Skeletal muscle satellite cell (primary cell): ENCODE results near the gene SLC6A9.

Experiments
- H3K27me3 ChIP-seq: 2 replicates; pipeline ENCODE4 v1.7.0; 2013; ENCODE audit warnings: low read length; ENCODE audit not compliant: control insufficient read depth, insufficient read depth
- H3K36me3 ChIP-seq: 2 replicates; pipeline ENCODE4 v1.7.0; 2013; ENCODE audit warnings: mild to moderate bottlenecking, control low read depth, low read length; ENCODE audit not compliant: insufficient read depth
- H3K4me1 ChIP-seq: 2 replicates; pipeline ENCODE4 v1.7.0; 2013; ENCODE audit warnings: low read length; ENCODE audit not compliant: control insufficient read depth, insufficient read depth
- H3K4me2 ChIP-seq: 2 replicates; pipeline ENCODE4 v1.7.0; 2013; ENCODE audit warnings: mild to moderate bottlenecking, low read length
- H3K4me3 ChIP-seq: 2 replicates; pipeline ENCODE4 v1.7.0; 2013; ENCODE audit warnings: low read length
- H3K9ac ChIP-seq: 2 replicates; pipeline ENCODE4 v1.7.0; 2013; ENCODE audit warnings: mild to moderate bottlenecking, low read depth, low read length, moderate library complexity
- H3K9me3 ChIP-seq: replicated peaks from 2 replicates; pipeline ENCODE4 v1.7.0; 2013; ENCODE audit warnings: mild to moderate bottlenecking, control low read depth, low read length

SLC6A9 gene

DNA sequence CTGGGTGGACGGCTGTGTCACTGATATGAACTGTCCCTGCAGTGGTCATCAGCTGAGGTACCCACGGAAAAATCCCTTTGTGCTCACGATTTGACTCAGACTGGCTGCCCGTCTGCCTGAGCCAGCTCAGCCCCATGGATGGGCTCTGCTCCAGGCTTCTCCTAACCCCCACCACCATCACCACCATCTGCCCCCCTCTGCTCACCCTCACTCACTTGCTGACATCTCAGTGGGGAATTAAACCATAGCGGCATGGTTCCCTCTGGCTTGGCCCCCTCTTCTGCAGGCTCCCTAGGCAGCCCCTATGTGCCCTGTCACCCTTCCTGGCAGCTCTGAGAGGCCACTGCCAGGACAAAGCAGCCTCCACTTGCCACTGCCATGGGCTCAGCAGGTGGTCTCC is 17.3 kb downstream of the SLC6A9 start:
- no peak overlapping the region for H3K4me2 ChIP-seq
- no peaks in the 10 kb centered on the region for H3K36me3 ChIP-seq
- no peaks in the 10 kb centered on the region for H3K4me1 ChIP-seq
- H3K4me3 ChIP-seq: no peak overlapping the region
- peaks cover 4% of the 10 kb centered on the region for H3K27me3 ChIP-seq
- H3K9me3 ChIP-seq: no peaks in the 10 kb centered on the region
- H3K9ac ChIP-seq: no peak overlapping the region

DNA sequence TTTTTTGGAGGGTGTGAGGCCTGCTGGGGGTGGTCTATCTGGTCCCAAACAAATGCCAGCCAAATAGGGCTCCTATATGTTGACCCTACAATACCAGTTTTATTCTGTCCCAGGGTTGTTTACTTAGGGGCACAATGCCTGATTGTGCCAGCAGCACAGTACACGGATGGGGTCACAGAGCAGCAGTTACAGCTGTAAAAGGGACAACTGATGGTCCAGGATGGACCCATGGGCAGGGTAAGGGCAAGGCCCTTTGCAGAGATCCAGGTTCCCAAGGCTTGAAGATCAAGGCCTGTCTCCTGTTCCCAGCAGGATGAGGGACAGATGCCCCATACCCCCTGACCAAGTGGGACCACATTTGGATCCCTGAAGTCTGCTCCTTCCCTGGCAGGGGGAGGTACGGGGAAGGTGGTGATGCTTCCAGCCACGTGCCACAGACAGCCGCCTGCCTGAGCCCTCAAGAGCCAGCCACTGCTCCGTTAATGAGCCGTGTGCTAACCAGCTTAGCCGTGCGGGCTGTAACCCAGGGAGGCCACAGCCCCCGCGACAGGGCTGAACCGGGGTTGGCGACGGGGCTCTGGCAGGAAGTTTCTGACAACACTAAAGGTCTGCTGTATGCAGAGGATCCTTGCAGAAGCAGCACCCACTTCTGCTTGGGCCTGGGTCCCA is 18.2 kb downstream of the SLC6A9 start:
- no peak overlapping the region for H3K9ac ChIP-seq
- H3K4me2 ChIP-seq: no peak overlapping the region
- H3K36me3 ChIP-seq: no peaks in the 10 kb centered on the region
- no peaks in the 10 kb centered on the region for H3K4me1 ChIP-seq
- H3K9me3 ChIP-seq: no peaks in the 10 kb centered on the region
- peaks cover 4% of the 10 kb centered on the region for H3K27me3 ChIP-seq
- no peak overlapping the region for H3K4me3 ChIP-seq

DNA sequence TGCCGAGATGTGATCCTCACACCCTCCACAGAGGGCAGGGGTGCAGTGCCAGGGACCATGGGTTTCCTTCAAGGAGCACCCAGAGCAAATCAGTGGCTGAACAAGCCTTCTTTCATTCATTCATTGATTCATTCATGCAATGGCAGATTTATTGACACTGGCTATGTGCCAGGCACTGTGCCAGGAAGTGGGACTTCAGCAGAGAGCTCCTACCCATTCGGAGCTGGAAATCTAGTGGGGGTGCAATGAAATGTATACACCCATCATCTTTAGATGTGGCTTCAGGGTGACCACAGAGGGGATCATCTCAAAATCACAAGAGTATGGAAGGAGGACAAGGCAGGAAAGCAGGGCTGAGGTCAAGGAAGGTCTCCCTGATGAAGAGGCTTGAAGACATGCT is 18.9 kb downstream of the SLC6A9 start:
- Histone ChIP-seq H3K4me1 (no peaks in the 10 kb centered on the region), H3K9me3 (no peaks in the 10 kb centered on the region), H3K27me3 (peaks cover 4% of the 10 kb centered on the region), H3K9ac (no peak overlapping the region), H3K36me3 (no peaks in the 10 kb centered on the region), H3K4me3 (no peak overlapping the region), H3K4me2 (no peak overlapping the region)

DNA sequence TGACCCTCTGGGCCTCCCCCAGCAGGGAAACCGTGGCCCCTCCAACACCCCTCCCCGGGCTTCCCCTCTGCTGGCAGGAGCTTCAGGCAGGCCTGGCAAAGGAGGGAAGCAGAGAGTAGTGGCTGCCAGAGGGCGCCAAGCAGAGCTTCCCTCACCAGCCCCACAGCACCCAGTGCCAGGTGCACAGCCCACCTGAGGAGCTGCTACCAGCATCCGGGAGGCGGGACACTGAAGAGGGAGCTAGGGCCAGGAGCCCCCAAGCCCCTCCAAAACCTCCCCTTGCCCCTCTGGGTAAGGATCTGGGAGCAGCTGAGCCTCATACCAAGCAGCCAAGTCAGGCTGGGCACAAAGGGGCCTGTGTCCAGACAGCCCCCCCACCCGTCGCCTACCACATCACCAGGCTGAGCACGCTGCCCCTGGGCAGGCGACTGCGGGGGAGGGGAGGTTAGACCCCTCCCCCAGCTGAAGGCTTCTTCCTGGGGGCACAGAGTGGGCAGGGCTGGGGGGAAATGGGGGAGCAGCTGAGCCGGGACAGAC is 20.3 kb downstream of the SLC6A9 start:
- Histone ChIP-seq H3K4me2 (no peak overlapping the region), H3K27me3 (peaks cover 4% of the 10 kb centered on the region), H3K4me3 (no peak overlapping the region), H3K9me3 (no peaks in the 10 kb centered on the region), H3K36me3 (no peaks in the 10 kb centered on the region), H3K4me1 (peaks cover 1% of the 10 kb centered on the region), H3K9ac (no peak overlapping the region)

DNA sequence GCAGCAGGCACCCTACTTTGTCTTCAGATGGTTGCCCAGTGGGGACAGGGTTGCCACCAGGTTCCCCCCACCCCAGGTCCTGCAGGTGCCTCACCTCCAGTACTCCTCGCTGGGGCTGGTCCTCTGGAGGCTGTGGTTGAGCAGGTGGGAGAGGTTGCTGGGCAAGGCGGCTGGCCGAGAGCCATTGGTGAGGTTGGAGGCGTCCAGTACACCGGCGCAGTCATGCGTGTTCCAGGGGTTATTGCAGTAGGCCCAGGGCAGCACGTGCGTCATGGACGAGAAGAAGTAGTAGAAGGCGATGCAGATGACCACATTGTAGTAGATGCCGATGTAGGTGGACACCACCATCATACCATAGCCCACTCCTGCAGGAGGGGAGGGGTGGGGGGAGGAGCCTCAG is 23.0 kb downstream of the SLC6A9 start:
- peaks cover 4% of the 10 kb centered on the region for H3K4me1 ChIP-seq
- H3K4me3 ChIP-seq: no peak overlapping the region
- no peak overlapping the region for H3K9ac ChIP-seq
- no peaks in the 10 kb centered on the region for H3K36me3 ChIP-seq
- H3K4me2 ChIP-seq: no peak overlapping the region
- H3K9me3 ChIP-seq: no peaks in the 10 kb centered on the region
- no peaks in the 10 kb centered on the region for H3K27me3 ChIP-seq

DNA sequence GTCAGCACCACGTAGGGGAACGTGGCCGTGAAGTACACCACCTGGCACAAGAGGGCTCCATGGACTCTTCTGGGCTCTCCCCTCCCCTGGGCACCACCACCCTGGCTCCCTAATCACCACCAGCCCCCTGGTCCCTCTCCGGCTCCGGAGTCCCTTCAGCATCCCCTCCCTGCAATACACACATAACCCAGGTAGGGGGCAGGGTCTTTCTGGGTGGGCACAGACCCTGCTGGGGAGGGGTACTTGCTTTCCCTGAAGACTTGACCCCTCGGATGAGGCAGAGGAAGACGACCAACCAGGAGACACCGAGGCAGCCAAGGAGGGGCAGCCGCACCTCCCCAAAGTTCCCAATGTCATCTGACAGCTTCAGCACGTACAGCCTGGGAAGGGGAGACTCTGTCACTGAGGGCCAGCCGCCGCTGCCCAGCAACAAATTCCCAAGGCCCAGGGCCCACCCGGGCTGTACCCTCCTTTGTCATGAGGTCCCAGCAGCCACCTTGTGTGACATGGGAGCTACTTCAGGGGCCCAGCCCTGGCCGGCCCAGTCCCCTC is 28.6 kb downstream of the SLC6A9 start:
- no peaks in the 10 kb centered on the region for H3K9me3 ChIP-seq
- no peak overlapping the region for H3K4me2 ChIP-seq
- no peak overlapping the region for H3K9ac ChIP-seq
- H3K4me3 ChIP-seq: no peak overlapping the region
- H3K27me3 ChIP-seq: no peaks in the 10 kb centered on the region
- peaks cover 11% of the 10 kb centered on the region for H3K4me1 ChIP-seq
- H3K36me3 ChIP-seq: no peaks in the 10 kb centered on the region

DNA sequence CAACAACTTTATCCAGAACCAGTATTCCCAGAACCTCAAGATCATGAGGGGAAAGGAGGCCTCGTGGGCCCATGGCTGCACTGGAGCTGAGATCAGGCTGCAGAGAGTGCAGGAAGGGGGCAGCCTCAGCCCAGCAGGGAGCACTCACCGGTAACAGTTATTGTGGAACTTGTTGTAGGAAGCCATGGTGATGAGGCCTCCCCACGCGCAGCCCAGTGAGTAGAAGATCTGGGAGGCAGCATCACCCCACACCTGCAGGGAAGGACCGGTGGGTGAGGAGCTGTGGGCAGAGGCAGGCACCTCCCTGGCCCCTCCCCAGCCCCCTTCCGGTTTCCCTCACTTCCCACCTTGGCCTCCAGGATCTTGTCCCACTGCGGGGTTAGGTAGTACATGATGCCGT is 29.1 kb downstream of the SLC6A9 start:
- no peak overlapping the region for H3K9ac ChIP-seq
- no peaks in the 10 kb centered on the region for H3K9me3 ChIP-seq
- H3K36me3 ChIP-seq: no peaks in the 10 kb centered on the region
- H3K27me3 ChIP-seq: no peaks in the 10 kb centered on the region
- no peak overlapping the region for H3K4me2 ChIP-seq
- peaks cover 11% of the 10 kb centered on the region for H3K4me1 ChIP-seq
- no peak overlapping the region for H3K4me3 ChIP-seq

DNA sequence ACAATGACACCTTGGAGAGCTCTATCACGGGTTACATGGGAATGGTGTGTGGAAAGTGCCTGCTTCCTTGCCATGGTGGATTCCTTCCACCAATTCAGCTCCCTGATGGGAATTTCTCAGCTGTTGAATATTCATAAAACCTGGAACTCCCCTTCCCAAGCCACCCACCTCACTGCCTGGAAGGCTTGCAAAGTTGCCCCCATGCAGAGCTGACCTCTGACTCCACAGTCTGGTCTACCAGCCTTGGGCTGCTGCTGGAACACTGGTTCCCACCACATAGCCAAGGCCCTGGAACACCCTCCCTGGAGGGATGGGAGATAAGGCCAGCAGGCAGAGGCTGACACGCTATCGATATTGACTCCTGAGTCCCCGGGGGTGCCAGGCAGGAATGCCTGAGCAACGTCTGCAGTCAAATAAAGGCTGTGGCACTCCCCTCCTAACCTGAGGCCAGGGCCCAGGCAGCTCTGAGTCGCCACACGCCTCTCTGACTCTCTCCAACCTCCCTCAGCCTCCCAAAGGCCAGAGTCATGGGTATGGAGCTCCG is 31.1 kb downstream of the SLC6A9 start:
- no peaks in the 10 kb centered on the region for H3K9me3 ChIP-seq
- peaks cover 6% of the 10 kb centered on the region for H3K4me1 ChIP-seq
- H3K9ac ChIP-seq: no peak overlapping the region
- no peaks in the 10 kb centered on the region for H3K27me3 ChIP-seq
- H3K36me3 ChIP-seq: no peaks in the 10 kb centered on the region
- H3K4me2 ChIP-seq: no peak overlapping the region
- H3K4me3 ChIP-seq: no peak overlapping the region

DNA sequence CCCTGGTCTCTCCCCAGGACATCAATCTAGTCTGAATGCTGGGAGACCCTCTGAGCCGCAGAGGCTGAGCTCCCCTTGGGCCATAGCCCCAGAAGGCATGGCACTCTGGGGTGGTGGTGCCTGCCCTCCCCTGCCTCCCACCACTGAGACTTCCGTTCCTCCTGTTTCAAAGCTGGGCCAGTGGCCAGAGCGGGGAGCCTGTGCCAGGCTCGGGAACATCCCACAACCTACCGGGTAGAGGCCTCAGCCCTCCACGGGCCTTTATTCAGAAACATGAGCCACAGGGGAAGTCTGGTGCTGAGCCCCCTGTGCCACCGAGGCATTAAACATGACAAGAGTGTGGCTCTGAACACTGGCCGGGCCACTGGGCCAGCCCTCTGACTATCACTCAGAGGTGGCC is 31.8 kb downstream of the SLC6A9 start:
- Histone ChIP-seq H3K4me1 (peaks cover 6% of the 10 kb centered on the region), H3K4me3 (no peak overlapping the region), H3K27me3 (no peaks in the 10 kb centered on the region), H3K9me3 (no peaks in the 10 kb centered on the region), H3K36me3 (no peaks in the 10 kb centered on the region), H3K4me2 (no peak overlapping the region), H3K9ac (no peak overlapping the region)

DNA sequence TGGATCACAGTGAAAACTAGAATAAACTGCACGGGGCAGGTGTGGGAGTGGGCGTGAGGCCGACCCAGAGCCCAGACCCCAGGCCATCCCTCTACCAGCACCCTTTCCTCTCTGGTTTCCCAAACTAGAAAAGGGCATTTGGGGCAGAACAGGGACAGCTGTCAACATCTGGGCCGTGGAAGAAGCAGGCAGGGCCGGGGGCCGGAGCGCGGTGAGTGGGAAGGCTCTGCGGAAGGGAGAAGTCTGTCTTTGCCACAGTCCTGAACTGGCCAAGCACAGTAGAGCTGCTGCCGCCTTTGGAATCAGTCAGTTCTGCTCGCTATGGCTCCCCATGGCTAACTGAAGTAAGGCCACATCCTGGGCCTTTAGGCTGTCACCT is 33.3 kb downstream of the SLC6A9 start:
- H3K9ac ChIP-seq: no peak overlapping the region
- H3K4me2 ChIP-seq: no peak overlapping the region
- no peaks in the 10 kb centered on the region for H3K27me3 ChIP-seq
- H3K9me3 ChIP-seq: no peaks in the 10 kb centered on the region
- no peaks in the 10 kb centered on the region for H3K36me3 ChIP-seq
- no peak overlapping the region for H3K4me3 ChIP-seq
- peaks cover 6% of the 10 kb centered on the region for H3K4me1 ChIP-seq

DNA sequence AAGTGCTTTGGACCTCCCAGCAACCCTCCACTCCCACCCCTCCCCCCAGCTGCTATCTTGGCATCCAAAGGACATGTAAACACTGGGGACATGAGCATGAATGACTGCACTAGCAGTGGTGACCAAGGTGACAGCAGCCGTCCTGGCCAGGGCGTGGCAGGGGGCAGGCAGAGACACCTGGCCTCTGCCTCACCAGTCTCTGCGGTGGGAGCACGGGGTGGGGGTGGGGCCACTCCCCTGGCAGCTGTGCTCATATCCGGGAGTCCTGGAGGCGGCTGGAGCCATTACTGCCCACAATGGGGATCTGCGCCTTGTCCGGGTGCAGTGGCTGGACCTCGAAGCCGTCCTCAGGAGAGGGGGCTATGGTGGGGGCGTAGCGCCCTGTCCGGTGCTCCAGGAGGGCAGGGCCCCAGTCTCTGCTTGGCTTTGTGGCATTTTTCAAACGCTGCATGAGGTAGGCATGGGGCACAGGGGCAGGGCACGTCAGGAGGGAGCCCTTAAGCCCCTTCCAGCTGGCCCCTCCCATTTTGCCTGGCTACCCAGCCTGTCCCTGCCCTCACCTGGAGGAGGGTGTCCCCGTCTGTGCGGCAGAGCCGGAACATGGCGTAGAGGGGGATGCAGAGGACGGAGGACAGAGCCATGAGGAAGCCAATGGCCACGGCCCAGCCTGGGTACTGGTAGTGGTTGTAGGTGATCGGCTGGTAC is 33.8 kb downstream of the SLC6A9 start:
- Histone ChIP-seq H3K27me3 (no peaks in the 10 kb centered on the region), H3K4me2 (no peak overlapping the region), H3K36me3 (no peaks in the 10 kb centered on the region), H3K4me3 (no peak overlapping the region), H3K4me1 (peaks cover 6% of the 10 kb centered on the region), H3K9me3 (no peaks in the 10 kb centered on the region), H3K9ac (no peak overlapping the region)
